NB4 (cell line): ENCODE results near the gene TNRC18.

Experiments used
- DNase-seq: peaks from one replicate; pipeline ENCODE4 v3.0.0; 2010; ENCODE audit warnings: low read depth
- H3K4me3 ChIP-seq: one replicate; pipeline ENCODE4 v1.5.1; 2011; ENCODE audit warnings: mild to moderate bottlenecking, low read depth, low read length, moderate library complexity
- CTCF ChIP-seq: IDR thresholded peaks from one replicate; pipeline ENCODE4 v1.5.1; 2012; ENCODE audit warnings: low read depth, low read length
- MAX ChIP-seq: IDR thresholded peaks from 2 replicates; pipeline ENCODE4 v1.6.1; 2011; ENCODE audit warnings: low read depth, low read length
- MYC ChIP-seq: IDR thresholded peaks from 2 replicates; pipeline ENCODE4 v1.6.1; 2011; ENCODE audit warnings: low read depth, low read length
- POLR2A ChIP-seq: IDR thresholded peaks from 2 replicates; pipeline ENCODE4 v1.6.1; 2011; ENCODE audit warnings: mild to moderate bottlenecking; ENCODE audit not compliant: insufficient read length; ENCODE audit errors: extremely low read depth

TNRC18 gene

DNA sequence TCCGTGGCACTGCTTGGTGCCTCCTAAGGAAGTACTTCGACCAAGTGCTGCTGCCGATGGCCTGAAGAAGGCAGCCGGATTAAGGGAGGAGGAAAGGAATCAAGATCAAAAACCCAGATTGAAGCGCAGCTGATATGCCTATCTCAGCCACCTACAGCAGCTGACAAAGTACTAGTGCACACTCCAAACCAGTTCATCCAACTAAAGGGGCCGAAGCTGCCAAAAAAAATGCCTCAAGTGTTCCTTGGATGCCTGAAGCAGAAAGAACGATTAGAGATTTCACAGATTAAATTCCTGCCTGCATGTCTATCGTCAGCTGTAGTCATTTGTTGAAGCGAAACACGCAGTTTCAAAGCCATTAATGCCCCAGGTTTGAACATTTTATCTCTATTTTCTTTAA, 65.7 kb downstream of the TNRC18 start:
- no peak for DNase-seq
- no peak overlapping the region for H3K4me3 ChIP-seq
- TF ChIP-seq MAX (no peak), POLR2A (no peak), CTCF (no peak), MYC (no peak)

DNA sequence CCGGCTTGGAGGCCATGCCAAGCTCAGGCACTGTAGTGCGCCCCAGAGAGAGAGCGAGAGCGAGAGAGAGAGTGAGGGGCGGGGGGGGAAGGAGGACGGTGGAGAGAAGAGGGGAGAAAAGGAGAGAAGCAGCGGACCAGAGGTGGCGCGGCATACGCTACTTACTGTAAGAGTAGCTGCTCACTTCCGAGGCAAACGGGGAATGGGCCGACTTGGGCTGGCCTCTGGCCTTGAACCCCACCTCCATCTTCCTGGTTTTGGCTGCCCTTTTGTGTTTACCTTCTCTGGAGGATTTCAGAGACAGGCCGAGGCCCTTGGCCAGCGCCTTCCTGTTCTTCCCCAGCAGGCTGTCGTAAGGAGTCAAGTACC, 66.9 kb downstream of the TNRC18 start:
- DNase-seq = no peak
- no peak for TF ChIP-seq CTCF
- TF ChIP-seq POLR2A = no peak
- no peak for TF ChIP-seq MYC
- TF ChIP-seq MAX = no peak
- no peak overlapping the region for H3K4me3 ChIP-seq

DNA sequence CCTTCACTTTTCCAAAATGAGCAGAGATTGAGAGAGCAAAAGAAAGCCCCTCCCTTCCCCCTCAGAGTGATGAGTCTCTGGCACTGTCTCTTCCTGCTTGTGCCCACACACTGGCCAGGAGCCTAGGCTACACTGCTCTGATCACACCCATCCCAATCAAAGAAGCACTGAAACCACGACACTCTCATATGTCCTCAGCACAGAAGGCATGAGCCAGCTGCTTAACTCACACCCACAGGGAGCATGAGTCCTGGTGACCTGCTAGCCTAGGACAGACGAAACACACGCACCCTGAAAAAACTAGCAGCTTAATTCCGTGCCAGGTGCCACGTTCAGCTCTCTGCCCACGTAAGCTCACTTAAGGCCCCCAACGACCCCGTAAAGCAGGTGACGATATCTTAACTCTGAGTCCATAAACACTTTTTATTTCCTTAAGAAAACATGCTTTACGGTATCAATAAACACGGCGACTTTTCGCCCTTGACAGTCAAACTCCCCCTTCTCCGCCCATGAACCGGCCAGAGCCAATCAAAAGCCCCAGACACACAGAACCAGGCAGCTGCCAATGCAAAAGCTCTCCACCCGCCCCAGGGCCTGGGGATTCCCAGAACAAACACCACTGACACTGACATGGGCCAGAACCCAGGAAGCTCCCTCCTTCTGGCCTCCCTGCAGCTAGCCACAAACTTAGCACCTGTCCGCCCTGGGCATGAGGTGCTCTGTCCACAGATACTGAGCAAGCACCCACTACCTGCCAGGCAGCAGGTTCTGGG, 69.0 kb downstream of the TNRC18 start:
- H3K4me3 ChIP-seq = no peak overlapping the region
- no peak for TF ChIP-seq MAX
- TF ChIP-seq POLR2A = no peak
- TF ChIP-seq CTCF = no peak
- no peak for TF ChIP-seq MYC
- DNase-seq = no peak

GRCh38 chr7:5352440-5353010, 71.1 kb downstream of the TNRC18 start:
- no peak for DNase-seq

GRCh38 chr7:5351507-5352265, 71.9 kb downstream of the TNRC18 start:
- TF ChIP-seq CTCF = no peak
- TF ChIP-seq MYC = no peak
- TF ChIP-seq POLR2A = no peak
- no peak for TF ChIP-seq MAX
- H3K4me3 ChIP-seq = no peak overlapping the region

More at GRCh38 chr7:5352440-5353010, 71.1 kb downstream of the TNRC18 start:
- no peak overlapping the region for H3K4me3 ChIP-seq
- TF ChIP-seq CTCF (no peak), MAX (no peak), POLR2A (no peak), MYC (no peak)

More at GRCh38 chr7:5351507-5352265, 71.9 kb downstream of the TNRC18 start:
- DNase-seq = no peak
